Right lobe of liver (tissue), 4 donors: ENCODE measurements around the gene IL3.

Experiments used
- CTCF ChIP-seq, 4 donors: fragments of 200-600 bp in 3 of 4; fragments of 450-650 bp in 1 of 4; IDR thresholded peaks; one replicate each; pipeline versions ENCODE4 v1.5.1 to v1.8.0; 2016 to 2022; ENCODE audit warnings: antibody characterized with exemption in 4 of 4, mild to moderate bottlenecking in 2 of 4
- POLR2A ChIP-seq: fragments of 450-650 bp; IDR thresholded peaks from one replicate; pipeline ENCODE4 v1.6.1; 2017; ENCODE audit warnings: antibody characterized with exemption, mild to moderate bottlenecking
- donor health status: DM: no; HTN: no; CAD: no.
- donor health status: DM: no; HTN: no; CAD: no.
- donor health status: DM: no; HTN: yes; CAD: no.

- no peak for TF ChIP-seq CTCF (IDR thresholded peaks at IDR 0.05)
- TF ChIP-seq POLR2A, result no peak
Measured at GRCh38 chr5:132064140-132064539, 3.7 kb downstream of the IL3 start.
